Activated CD8-positive, alpha-beta T cell treated with anti-CD3 and anti-CD28 coated beads for 36 hours (primary cell): Measurements from ENCODE around the gene PVALB. TPM values are rescaled to one million over a fixed set of nuclear protein-coding genes. Genes with fewer than 3 reads are reported as not detected.

Source experiments
- ATAC-seq: fragments of 200-7000 bp; cut with Tn5 transposase; one replicate; pipeline ENCODE4 v1.10.0; 2021; ENCODE audit warnings: mild to moderate bottlenecking, moderate library complexity
- CTCF ChIA-PET: fragments of 350-600 bp; sonication (Branson Sonifier 250); formaldehyde crosslinking; loops from one replicate; lab custom pipeline; 2021; ENCODE audit warnings: antibody characterized with exemption; lab: Charles Lee
- POLR2A ChIA-PET: fragments of 350-600 bp; sonication (Branson Sonifier 250); formaldehyde crosslinking; loops from one replicate; lab custom pipeline; 2021; ENCODE audit warnings: antibody characterized with exemption; lab: Charles Lee
- DNase-seq: peaks from one replicate; pipeline ENCODE4 v3.0.0-alpha.2; 2020
- H3K27ac Mint-ChIP-seq: one replicate; pipeline ENCODE4 v1.8.0; 2021; ENCODE audit warnings: mild to moderate bottlenecking, mixed read lengths
- H3K27me3 Mint-ChIP-seq: one replicate; pipeline ENCODE4 v1.8.0; 2021; ENCODE audit warnings: mixed read lengths
- H3K36me3 Mint-ChIP-seq: one replicate; pipeline ENCODE4 v1.8.0; 2021; ENCODE audit warnings: low read depth, mixed read lengths
- H3K4me1 Mint-ChIP-seq: one replicate; pipeline ENCODE4 v1.8.0; 2021; ENCODE audit warnings: low read depth, mixed read lengths
- H3K4me3 Mint-ChIP-seq: one replicate; pipeline ENCODE4 v1.8.0; 2021; ENCODE audit warnings: mild to moderate bottlenecking, moderate library complexity, mixed read lengths
- H3K9me3 Mint-ChIP-seq: one replicate; pipeline ENCODE4 v1.8.0; 2021; ENCODE audit warnings: mixed read lengths
- intact Hi-C: fragments of 100-400 bp; cut with micrococcal nuclease; formaldehyde crosslinking; loops from one replicate; pipeline ENCODE4 v1.10.0; 2022
- total RNA-seq, 2 experiments: library from RNA; stranded (reverse); gene quantifications; one replicate each; pipeline ENCODE4 v1.2.3, GENCODE V29; 2021
- TF ChIP-seq, protein P1 (sequence below): fragments of 200-600 bp; IDR thresholded peaks from one replicate; pipeline ENCODE4 v1.8.0; 2022; ENCODE audit warnings: antibody characterized with exemption, mild to moderate bottlenecking

Gene PVALB
- total RNA-seq, 2 experiments from 2014 or later = not detected

DNA sequence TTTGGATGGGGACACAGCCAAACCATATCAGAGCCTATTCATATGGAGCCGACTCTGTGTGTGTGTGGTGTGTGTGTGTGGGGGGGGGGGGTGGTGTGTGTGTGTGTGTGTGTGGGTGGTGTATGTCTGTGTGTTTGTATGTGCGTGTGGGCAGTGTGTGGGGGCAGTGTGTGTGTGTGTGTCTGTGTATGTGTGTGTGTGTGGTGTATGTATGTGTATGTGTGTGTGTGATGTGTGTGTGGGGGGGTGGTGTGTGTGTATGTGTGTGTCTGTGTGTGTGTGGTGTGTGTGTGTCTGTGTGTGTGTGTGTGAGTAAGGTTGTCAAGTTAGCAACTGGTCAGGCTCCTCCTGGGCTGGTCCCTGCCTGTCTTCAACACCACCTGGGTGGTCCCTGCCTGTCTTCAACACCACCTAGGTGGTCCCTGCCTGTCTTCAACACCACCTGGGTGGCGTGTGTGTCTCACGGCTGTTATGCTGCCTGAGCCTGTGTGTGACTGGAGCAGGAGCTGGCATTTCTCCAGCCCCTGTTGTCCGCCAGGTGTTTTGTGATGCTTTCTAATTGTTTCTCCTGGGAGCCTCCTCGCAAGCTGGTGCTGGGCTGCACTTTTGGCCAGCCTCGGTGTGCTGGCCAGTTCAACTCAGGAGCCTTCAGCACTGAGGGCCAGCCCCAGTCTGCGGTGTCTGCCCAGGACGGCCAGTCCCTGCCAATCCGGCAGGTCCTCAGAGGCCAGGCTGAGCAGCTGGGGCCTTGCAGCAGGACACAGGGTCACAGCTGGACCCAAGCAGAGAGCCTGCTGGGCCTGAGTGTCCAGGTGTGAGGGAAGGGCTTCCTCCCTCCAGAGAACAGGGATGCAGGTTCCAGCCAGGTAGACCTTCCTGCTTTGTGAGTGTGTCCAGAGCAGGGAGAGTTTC, 21.5 kb upstream of the PVALB start:
- POLR2A ChIA-PET = no interaction called here
- Mint-ChIP-seq H3K27ac (no peak overlapping the region), H3K36me3 (no peaks in the 10 kb centered on the region), H3K9me3 (peaks cover 2% of the 10 kb centered on the region), H3K4me1 (peaks cover 2% of the 10 kb centered on the region), H3K4me3 (no peak overlapping the region), H3K27me3 (peaks cover 25% of the 10 kb centered on the region)
- DNase-seq = no peak
- TF ChIP-seq, protein P1, sequence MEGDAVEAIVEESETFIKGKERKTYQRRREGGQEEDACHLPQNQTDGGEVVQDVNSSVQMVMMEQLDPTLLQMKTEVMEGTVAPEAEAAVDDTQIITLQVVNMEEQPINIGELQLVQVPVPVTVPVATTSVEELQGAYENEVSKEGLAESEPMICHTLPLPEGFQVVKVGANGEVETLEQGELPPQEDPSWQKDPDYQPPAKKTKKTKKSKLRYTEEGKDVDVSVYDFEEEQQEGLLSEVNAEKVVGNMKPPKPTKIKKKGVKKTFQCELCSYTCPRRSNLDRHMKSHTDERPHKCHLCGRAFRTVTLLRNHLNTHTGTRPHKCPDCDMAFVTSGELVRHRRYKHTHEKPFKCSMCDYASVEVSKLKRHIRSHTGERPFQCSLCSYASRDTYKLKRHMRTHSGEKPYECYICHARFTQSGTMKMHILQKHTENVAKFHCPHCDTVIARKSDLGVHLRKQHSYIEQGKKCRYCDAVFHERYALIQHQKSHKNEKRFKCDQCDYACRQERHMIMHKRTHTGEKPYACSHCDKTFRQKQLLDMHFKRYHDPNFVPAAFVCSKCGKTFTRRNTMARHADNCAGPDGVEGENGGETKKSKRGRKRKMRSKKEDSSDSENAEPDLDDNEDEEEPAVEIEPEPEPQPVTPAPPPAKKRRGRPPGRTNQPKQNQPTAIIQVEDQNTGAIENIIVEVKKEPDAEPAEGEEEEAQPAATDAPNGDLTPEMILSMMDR = no peak
- ATAC-seq = no peak
- CTCF ChIA-PET = no interaction called here
- intact Hi-C loops = no loop called here

DNA sequence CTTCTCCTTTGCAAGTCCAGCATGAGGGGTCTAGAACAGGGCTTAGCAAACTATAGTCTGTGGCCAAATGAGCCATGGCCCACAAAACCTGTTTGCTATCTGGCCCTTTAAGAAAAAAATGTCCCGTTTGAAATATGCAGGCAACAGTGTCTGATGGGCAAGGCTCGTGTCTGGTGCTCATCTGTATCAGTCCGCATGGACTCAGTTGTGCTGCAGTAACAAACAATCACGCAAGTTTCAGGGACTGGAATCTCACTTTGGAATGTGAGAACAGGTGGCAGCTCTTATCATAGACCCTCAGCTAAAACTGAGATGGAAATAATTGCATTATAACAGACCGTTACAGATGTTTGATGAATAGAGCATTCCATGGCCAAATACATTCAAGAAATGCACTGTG, 19.1 kb upstream of the PVALB start:
- Mint-ChIP-seq H3K36me3 (no peaks in the 10 kb centered on the region), H3K9me3 (peaks cover 2% of the 10 kb centered on the region), H3K27me3 (peaks cover 28% of the 10 kb centered on the region), H3K4me1 (peaks cover 2% of the 10 kb centered on the region), H3K4me3 (no peak overlapping the region), H3K27ac (no peak overlapping the region)
- TF ChIP-seq, protein P1 = no peak
- DNase-seq = no peak
- ChIA-PET CTCF (interaction anchor here (3.9 kb wide), 1 partner anchor 20 kb away, joined by 20 read pairs; no protein-coding TSS in a partner anchor), POLR2A (no interaction called here)
- no peak for ATAC-seq
- intact Hi-C loops = no loop called here

DNA sequence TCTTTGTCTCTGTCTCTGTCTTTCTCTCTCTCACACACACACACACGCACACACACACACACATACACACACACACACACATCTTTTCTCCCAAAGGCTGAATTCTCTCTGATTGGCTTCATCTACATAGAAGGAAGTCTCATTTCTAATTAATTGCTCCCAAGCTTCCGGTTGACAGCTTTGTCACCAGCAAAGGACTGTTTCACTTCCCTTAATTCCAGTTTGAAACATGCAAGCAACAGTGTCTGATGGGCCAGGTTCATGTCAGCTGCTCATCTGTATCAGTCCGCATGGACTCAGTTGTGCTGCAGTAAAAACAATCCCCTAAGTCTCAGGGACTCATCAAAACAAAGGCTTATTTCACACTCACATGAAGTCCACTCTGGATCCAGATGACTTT, 16.2 kb upstream of the PVALB start:
- Mint-ChIP-seq H3K27me3 (peaks cover 28% of the 10 kb centered on the region), H3K36me3 (no peaks in the 10 kb centered on the region), H3K27ac (no peak overlapping the region), H3K9me3 (peaks cover 2% of the 10 kb centered on the region), H3K4me3 (no peak overlapping the region), H3K4me1 (peaks cover 11% of the 10 kb centered on the region)
- TF ChIP-seq, protein P1 = no peak
- intact Hi-C loops = no loop called here
- POLR2A ChIA-PET = interaction anchor here (0.6 kb wide), 1 partner anchor 240 kb away, joined by 3 read pairs; no protein-coding TSS in a partner anchor
- ATAC-seq = no peak
- no peak for DNase-seq
- CTCF ChIA-PET = interaction anchor here (0.9 kb wide), 1 partner anchor 144 kb away, joined by 3 read pairs; no protein-coding TSS in a partner anchor

DNA sequence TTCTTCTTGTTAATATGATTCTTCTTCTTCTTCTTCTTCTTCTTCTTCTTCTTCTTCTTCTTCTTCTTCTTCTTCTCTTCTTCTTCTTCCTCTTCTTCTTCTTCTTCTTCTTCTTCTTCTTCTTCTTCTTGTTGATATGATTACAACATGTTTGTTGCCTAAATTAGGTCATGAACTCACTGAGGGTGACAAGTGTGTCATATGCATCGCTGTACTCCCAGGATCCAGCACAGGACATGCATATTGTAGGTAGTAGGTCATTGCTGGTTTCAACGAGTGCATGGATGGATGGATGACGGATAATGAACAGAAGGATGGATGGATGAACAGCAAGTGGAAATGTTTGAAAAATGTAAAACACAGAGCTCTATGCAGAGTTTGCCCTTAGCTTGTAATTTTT, 14.9 kb upstream of the PVALB start:
- TF ChIP-seq, protein P1 = no peak
- intact Hi-C loops = no loop called here
- Mint-ChIP-seq H3K27ac (no peak overlapping the region), H3K27me3 (peaks cover 26% of the 10 kb centered on the region), H3K4me1 (peaks cover 10% of the 10 kb centered on the region), H3K36me3 (no peaks in the 10 kb centered on the region), H3K9me3 (no peaks in the 10 kb centered on the region), H3K4me3 (no peak overlapping the region)
- ATAC-seq (no peak), DNase-seq (no peak)
- CTCF ChIA-PET = interaction anchor here (1.0 to 1.6 kb wide), 4 partner anchors 21 to 75 kb away, joined by 3 to 5 read pairs (median 4); no protein-coding TSS in a partner anchor
- POLR2A ChIA-PET = interaction anchor here (0.7 kb wide), 1 partner anchor 124 kb away, joined by 3 read pairs; no protein-coding TSS in a partner anchor

DNA sequence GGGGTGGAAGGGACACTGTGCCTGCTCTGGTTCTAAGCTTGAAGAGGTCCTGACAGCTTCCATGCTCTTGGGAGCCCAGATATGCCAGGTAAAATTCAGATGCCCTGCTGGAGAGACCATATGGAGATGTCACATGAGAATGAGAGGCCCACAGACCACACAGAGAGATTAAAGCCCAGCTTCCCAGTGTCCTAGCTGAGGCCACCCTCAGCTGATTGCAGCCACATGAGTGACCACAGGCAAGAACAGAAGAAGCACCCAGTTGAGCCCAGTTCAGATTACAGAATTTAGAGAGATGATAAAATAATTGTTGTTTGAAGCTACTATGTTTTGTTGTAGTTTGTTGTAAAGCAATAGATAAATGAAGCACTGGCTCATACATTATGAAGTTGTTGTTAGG, 14.4 kb upstream of the PVALB start:
- ChIA-PET CTCF (interaction anchor here (0.7 to 1.6 kb wide), 4 partner anchors 22 to 74 kb away, joined by 3 to 5 read pairs (median 4); no protein-coding TSS in a partner anchor), POLR2A (no interaction called here)
- Mint-ChIP-seq H3K4me1 (peaks cover 9% of the 10 kb centered on the region), H3K4me3 (no peak overlapping the region), H3K27me3 (peaks cover 26% of the 10 kb centered on the region), H3K27ac (no peak overlapping the region), H3K36me3 (no peaks in the 10 kb centered on the region), H3K9me3 (no peaks in the 10 kb centered on the region)
- TF ChIP-seq, protein P1 = no peak
- ATAC-seq = no peak
- intact Hi-C loops = no loop called here
- no peak for DNase-seq
